T-helper 1 cell (primary cell): ENCODE data around the gene NIT1.
A peak's percentile ranks its signal among the peaks of the same experiment; 100 is the strongest.

Experiments used
- DNase-seq, 5 donors: peaks; one replicate each; pipeline ENCODE4 v3.0.0-alpha.2; 2012 to 2020

The NIT1 gene

DNA sequence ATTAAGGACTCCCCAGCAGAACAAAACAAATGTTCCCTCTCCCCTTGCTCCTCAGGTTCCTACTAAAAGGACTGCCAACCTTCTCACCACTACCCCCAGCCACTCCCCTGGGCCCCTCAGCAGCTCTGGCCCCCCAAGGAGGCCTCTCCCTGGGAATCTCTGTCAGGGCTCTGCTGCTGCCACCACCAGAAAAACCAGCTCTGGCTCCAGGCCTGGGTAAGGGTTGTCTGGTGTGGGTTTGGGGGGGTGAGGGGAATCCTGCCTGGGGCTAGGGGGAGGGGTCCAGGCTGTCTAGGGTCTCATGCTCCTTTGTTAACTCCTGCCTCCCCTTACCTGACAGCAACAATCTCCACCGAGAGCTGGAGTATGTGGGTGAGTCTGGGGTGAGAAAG, 33.3 kb upstream of the NIT1 start:
- no peak for DNase-seq

DNA sequence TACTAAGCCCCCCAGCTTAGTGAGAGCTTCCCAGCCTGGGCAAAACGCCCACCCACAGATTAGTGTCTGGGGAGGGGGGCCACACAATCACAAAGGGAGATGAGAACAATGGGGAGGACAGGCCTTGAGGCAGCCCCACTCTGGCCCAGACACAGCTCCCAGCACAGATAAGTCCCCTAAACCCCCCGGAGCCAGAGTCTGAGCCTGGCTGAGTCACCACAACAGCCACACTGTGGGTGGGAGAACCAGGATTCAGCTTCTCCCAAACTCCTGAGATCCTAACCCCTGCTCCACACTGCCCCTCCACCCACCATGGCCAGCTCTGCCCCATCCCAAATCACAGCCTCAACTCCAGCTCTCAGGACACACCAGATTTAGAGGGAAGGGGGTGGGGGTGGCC, 32.7 kb upstream of the NIT1 start:
- no peak for DNase-seq

DNA sequence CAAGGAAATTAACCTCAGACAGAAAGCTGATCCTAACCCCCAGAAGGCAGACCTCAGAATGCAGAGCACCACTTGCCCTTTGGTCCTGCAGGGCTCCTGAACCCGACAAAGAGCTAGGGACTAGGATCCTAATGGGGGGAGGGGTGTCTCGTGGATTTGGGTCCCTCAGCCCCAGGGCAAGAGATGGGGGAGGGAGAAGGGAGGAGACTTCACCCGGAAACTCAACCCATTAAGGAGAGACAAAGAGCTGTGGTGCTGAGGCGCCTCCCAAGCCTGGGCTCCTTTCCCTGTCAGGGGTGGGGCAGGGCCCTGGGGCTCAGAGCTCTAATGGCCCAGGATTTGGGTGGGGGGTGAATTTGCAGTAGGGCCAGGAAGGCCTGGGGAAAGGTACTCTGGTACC, 31.4 kb upstream of the NIT1 start:
- DNase-seq: no peak

DNA sequence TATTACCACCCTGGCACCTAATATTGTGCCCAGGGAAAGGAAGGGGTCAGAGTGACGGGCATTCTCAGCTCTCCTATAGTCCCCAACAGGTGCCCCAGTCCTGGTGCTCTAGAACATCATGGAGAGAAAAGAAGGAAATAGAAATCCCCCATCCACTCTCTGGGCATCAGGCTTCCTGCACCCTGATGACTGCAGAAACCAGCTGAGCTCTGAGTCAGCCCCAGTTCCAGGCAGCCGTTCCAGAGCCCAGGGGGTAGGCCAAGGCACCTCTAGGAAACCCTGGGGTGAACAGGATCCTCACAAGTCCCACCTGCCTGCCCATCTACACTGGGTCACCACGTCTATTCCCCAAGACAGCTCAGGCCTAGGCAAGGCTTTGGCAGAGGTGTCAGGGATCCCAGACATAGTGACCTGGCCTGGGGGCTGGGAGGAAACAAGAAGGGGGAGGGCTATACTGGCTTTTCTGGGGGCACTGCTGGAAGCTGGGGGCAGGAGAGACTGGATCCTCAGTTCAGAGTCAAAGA, 29.3 kb upstream of the NIT1 start:
- DNase-seq: no peak

DNA sequence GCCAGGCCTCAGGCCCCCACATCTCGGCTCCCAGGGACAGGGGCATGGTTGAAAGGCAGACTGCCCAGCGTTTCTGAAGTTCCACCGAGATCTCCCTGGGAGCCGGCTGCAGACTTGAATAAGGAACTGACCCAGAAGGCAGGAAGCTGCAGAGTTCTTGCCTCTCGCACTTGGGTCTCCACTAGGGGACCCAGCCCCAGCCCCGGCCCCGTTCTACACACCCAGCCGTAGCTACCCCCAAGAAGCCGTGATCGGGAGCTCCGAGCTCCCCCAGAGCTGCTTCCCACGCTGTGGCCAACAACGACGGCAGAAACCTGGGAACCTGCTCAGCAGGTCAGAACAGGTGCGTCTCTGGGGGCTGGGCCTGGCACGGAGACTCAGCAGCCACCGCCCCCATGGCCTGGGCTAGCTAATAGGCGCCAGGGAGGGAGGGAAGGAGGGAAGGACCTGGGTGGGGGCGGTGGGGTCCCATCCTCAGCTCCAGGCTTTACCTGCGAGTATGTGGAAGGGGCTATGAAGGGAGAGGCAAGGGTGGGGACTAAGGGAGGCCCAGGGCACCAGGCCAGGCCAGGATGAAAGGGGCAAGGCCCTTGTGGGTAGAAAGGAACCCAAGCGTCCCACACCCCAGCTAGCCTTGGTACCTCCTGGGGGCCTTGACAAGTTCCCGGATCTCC, 28.5 kb upstream of the NIT1 start, which contains the start of gene NECTIN4:
Gene NECTIN4 (minus strand): TSS at position 308 of the 674 bp plus-strand sequence. CDS start 262 bp downstream, at position 46.
- no peak for DNase-seq

DNA sequence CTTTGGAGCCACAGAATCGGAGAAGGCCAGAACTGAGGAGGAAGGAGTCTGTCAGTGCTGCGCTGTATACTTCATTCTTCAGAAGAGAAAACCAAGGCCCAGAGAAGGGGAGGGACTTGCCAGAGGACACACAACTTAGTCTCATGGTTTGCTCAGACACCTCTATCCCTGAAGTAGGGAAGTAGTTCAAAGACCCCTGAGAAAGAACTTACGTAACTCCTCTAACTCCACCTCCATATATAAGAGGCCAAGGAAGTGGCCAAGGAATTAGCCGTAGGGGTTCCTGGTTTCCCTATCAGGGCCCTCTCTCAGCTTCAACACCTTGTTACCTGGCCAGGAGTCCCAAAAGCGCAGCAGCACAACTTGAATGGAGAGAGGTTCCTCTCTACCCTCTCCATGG, 28.0 kb upstream of the NIT1 start:
- DNase-seq: no peak

DNA sequence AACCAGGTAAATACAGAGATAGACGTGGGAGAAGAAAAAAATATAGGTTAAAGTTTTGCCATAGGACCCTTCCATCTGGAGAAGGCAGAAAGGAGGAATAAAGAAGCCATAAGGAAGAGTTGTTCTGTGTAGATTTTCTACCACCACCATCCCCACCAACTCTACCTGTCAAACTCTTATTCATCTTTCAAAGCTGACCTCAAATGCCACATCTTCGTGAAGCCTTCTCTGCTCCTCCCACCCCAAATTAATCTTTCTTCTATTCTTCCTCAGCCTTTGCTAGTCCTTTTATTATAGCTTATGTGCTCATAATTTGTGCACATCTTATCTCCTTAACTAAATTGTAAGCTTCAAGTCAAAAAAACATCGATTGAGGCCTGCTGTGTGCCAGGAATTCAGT, 27.3 kb upstream of the NIT1 start:
- DNase-seq: no peak

DNA sequence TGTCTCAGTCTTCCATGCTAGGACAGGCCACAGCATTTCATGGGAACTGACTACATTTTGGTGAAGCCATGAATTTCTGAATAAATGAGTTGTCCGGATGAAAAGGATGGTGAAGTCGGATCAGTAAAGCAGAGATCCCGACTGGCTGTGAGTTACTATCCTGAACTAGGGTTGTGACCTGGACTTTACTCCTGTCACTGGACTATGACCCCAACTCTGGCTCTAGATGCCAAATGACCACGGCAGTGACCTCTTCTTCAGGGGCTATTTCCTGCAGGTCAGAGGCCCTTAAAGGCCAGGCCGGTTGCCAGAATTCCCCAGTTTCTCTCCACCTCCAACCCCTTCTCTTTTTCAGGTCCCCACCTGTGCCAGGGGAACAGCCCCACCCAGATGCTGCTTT, 26.8 kb upstream of the NIT1 start:
- no peak for DNase-seq

DNA sequence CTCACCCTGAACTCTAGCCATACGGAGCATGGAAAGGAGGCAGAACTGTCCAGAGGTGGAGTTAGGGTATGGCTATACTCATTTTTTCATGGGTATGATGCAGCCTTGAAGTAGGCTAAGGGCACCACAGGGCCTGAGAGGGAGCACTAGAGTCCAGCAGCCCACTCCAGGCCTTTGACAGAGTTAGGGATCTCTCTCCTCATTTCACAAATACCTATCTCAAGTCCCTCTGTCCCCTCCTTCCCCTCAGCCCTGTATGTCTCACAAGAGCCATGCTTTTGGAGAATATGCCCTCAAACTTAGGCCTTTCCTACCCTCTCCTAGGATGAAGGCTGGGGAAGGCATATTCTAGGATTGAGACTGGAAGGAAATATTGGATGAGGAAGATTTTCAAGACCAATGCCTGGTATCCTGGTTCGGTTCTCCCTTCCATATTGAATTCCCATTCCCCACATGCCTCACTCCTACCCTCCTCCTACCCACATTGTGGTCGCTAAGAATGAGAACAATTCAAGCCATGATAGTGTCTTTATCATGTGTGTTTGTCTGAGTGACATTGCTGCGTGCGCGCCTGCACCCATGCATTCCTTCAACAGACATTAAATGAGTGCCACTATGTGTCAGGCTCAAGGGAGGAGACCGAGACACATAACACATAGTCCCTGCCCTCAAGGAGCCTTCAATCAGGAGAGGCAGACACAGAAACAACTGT, 26.0 kb upstream of the NIT1 start:
- no peak for DNase-seq

DNA sequence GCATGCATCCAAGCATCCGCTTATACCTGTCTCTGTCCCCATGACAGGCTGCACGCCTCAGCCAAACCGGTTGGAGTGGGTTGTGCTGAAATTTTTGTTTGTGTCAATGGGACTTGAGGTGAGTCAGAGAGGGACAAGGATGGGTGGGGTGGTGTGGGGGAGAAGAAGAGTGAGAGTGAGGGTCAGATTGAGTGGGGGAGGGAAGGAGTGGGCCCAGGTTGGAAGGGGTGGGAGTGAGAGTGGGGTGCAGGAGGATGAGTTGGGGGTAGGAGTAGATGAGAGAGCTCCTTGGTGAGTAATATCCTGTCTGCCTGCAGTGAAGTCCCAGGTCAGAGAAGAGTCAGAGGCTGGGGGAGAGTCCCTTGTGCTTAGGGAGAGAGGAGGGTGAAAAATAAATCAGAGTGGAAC, 25.3 kb upstream of the NIT1 start:
- peak in 1 of 5 donors; percentile 14 for DNase-seq

DNA sequence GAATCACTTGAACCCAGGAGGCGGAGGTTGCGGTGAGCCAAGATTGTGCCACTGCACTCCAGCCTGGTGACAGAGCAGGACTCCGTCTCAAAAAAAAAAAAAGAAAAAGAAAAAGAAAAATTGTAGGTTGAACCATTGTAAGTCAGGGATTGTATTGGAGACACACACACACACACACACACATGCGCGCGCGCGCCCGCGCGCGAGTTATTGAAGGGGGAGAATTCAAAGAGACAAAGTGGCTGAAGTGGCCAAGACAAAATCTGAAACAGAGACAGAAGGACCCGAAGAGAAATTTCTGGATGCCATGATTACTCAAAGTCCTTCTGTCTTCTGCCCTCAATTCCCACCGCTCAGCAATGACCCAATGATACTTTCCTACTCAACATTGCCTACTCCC, 23.4 kb upstream of the NIT1 start:
- no peak for DNase-seq

DNA sequence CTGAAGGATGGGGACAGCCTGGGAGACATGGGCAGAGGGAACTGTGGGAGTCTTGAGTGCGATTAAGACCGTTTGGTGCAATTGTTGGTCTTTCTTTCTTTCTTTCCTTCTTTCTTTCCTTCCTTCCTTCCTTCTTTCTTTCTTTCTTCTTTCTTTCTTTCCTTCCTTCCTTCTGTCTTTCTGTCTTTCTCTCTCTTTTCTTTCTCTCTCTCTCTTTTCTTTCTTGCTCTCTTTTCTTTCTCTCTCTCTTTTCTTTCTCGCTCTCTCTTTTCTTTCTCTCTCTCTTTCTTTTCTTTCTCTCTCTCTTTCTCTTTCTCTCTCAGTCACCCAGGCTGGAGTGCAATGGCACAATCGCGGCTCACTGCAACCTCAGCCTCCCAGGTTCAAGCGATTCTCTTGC, 22.7 kb upstream of the NIT1 start:
- DNase-seq: no peak

DNA sequence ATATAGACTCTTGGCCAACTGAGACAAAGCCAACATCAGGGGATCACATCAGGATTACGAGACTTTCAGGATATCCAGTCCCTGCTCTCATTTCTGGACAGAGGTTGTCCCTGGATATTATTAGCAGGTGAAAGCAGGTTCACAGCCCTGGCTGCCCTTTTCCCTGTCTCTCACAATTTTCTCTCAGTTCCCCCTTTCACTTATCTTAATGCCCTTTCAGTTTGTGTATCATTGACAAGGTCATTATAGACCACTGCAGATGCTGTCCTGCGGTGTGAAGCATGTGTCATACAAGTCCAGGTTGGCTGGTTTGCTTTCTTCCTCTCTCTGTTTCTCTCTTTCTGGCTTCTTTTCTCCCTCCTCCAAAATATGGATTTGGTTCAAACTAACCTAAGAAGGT, 21.9 kb upstream of the NIT1 start:
- DNase-seq: no peak

DNA sequence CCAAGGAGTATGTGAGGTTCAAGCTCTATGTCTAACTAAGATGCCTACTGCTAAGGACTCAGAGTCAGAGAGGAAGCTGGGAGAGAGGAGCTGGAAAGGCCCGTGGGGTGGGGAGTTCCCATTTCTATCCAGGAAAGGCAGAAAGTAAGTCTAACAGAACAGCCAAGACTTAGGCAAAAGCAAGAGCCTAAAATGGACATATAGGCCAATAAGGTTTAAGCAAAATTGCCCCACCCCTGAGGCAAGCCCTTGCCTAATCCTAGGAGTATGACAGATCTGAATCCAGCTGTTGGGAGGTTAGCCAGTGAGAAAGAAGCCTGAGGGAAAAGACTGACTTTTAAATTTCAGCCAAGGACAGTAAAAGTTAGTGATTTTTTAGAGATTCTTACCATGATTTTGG, 21.4 kb upstream of the NIT1 start:
- DNase-seq: no peak

DNA sequence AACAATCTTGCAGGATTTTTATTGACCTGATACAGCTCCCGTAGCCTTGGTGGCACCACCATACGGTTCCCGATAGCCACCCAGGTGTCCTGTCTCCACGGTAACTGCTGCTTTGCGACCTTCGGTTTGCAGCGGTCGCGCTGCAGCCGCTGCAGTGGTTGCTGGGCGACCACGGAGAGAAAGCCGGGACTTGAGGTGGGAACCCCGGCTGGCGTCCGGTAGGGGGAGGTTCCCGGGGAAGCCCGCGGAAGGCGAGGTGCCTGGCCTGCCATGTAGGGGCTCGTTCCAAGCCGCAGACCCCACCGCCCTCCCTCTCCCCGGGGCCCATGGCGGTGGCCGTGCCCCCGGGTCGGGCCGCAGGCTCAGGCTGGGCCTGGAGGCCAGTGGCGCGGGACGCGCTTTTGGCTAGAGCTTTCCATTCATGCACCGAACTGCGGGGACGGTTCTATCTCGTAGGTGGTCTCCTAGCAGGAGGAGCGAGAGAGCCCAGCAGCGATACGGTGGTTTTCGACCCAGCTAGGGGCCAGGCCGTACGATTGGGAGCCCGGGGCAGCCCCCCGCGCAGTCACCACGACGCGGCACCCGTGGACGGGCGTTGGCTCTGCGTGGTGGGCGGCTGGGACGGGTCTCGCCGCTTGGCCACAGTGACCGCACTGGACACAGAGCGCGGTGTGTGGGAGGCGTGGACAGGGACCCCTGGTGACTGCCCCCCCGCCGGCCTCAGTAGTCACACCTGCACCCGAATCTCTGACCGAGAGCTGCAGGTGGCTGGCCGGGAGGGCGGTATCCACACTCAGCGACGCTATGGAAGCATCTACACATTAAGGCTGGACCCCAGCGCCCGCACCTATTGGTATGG, 19.5 kb upstream of the NIT1 start, which contains the start of gene KLHDC9:
Gene KLHDC9 (plus strand): TSS at position 152 of the 859 bp plus-strand sequence. CDS start 175 bp downstream, at position 327.
- peak; percentile 50 to 89 (median 55) for DNase-seq

DNA sequence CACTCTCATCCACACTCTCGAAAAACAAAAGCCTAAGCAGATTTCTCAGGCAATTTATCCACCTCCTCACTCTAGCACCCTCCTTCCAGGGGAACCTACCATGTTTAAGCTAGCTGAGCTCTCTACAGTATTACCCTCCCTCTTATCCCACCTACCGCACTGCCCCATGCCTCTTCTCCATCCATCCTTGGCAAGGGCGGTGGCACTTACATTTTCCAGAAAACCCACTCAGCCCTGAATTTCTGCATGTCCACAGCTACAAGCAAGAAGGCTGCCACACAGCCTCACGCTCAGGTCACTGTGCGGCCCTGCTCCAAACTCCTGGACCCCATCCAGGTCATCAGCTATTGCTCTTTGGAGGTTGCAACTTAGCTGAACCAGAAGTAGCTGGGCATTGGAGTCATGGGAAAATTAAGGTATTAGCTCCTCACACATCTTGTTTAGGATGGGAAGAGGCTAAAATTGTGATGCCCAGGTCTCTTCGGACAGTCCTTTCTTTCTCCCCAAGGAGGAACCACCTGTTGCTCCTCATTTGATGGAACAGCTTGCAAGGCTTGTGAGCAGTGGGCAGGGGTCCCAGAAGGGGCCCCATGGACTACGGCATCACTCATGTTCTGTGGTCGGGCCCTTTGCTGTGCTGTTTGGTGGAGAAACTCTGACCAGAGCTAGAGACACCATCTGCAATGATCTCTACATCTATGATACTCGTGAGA, 18.7 kb upstream of the NIT1 start:
- DNase-seq: no peak

DNA sequence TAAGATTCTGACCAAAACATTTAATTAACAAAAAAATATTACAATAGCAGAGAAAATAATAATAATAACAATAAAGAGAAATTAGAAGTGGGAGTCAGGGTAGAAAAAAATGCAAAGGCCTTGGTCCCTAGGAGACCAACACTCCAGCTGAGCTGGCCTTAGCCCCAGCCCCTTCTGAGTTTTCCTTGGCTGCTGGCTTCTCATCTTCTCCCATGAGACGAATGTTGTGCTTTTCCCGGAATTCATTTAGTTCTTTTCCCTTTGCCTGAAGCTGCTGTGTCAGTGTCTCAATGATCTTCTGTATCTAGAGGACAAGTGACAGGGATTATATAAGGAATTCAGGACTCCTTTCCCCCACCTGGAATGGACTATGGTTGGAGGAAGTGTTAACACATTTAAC, 17.3 kb upstream of the NIT1 start:
- DNase-seq: no peak

DNA sequence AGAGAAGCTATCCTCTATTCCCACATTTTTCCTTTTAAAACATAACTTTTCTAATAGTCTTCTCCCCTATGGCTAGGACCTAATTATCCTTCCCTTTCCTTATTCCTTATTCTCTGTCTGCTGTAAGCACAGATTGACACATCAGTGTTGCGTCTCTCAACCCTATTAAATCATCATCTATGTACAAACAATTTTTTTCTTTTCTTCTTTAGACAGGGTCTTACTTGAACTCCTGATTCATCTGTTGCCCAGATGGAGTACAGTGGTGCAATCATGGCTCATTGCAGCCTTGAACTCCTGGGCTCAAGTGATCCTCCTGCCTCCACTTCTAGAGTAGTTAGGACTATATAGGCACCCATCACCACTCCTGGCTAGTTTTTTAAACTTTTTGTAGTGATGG, 11.5 kb upstream of the NIT1 start:
- DNase-seq: no peak

DNA sequence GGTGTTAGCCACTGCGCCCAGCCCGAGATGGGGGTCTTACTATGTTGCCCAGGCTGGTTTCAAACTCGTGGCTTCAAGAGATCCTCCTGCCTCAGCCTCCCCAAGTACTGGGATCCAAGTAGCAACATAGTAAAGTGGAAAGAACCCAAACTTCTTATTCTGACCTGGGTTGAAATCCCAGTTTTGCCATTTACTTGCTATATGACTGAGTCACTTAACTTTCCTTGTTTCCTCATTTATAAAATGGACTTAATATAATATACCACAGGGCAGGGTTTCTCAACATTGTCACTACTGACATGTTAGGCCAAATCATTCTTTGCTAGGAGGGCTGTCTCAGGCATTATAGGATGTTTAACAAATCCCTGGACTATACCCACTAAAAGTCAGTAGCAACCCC, 6.8 kb upstream of the NIT1 start:
- DNase-seq: no peak

DNA sequence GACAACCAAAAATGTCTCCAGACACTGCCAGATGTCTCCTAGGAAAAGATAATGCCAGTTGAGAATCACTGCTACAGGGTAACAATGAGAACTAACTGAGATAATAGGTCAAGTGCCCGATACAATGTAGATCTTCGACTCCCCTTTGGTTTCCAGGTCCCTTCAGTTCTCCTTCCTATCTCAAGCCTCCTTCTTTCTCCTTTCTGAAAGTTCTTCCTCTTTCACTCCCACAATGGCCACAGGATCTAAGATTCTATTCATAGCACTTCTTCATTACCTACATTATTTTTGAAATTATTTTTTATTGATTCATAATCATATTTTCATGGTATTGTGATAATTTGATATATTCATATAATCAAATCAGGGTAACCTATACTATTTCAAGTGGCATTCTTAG, 6.4 kb upstream of the NIT1 start:
- DNase-seq: no peak

DNA sequence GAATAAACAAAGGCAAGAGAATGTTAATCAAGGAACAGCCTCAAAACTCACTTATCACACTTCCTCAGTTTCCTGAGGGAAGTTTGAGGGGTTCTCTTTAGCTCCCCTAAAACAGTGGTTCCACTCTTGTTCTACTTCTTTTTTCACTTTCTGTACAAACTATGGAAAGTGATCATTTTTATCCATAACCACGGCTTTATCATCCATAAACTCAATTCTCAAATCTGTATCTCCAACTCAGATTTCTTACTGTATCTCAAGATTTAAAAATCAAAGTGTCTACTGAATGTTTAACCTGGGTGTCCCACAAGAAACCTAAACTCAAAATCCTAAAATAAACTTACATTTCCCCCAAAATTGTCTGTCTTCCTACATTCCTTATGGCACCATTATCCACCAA, 4.0 kb upstream of the NIT1 start:
- no peak for DNase-seq

DNA sequence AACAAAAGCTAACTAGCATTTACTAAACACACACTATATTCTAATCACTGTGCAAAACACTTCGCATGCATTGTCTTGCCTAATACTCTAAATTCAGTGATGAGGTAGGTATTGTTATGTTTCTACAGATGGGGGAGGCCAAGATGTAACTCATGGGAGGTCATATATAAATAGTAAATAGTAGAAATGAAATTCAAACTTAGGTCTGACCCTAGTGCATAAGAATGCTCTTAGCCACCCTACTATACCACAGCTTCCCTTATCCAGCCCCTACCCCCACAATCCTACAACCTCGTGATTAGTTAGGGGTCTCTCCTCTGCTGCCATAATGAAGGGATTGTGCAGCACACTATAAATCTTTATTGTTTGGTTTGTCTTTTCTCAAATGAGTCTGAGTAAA, 3.3 kb upstream of the NIT1 start:
- DNase-seq: no peak
